K562 (cell line): ENCODE results near the gene GPR78. TPM values are rescaled to one million over a fixed set of nuclear protein-coding genes. Genes with fewer than 3 reads are reported as not detected.

Experiments
- ATAC-seq: fragments of 200-7000 bp; cut with Tn5 transposase; 3 replicates; pipeline ENCODE4 v1.9.1; 2020; ENCODE audit warnings: moderate library complexity
- BruUV-seq: library from RNA; stranded (reverse); fragments of 400-500 nt; replicated peaks from 2 replicates; lab custom pipeline; 2021; lab: Mats Ljungman, UMichigan
- CTCF ChIA-PET: fragments of 300-600 bp; formaldehyde crosslinking; extraction: SDS; loops from one replicate; lab custom pipeline; 2021; ENCODE audit warnings: low intra/inter-chr PET ratio; lab: Yijun Ruan, JAX
- POLR2A ChIA-PET: fragments of 300-600, 350-650 bp; sonication (Branson Sonifier 250); formaldehyde crosslinking; extraction: SDS; loops from one replicate; lab custom pipeline; 2021; ENCODE audit warnings: antibody characterized with exemption, inconsistent platforms; lab: Yijun Ruan, JAX
- DNase-seq, 4 experiments: peaks; one replicate each; pipeline versions ENCODE4 v3.0.0 to v3.0.0-alpha.2; 2011 to 2018; ENCODE audit warnings: low spot score in 3 of 4, mixed read lengths in 3 of 4; ENCODE audit errors: extremely low read depth in 1 of 4
- FAIRE-seq: peaks from 2 replicates; lab custom pipeline; 2011; peaks lifted over from hg19 to GRCh38; lab: Jason Lieb, UNC
- H2AFZ ChIP-seq: 2 replicates; pipeline ENCODE4 v1.6.0; 2011; ENCODE audit warnings: low read depth, low read length, control low read depth, inconsistent platforms
- H3K27ac ChIP-seq: fragments of 200-600 bp; 3 replicates; pipeline ENCODE4 v1.8.0; 2011; ENCODE audit warnings: low read depth, mild to moderate bottlenecking, control low read depth, inconsistent platforms, low read length, moderate library complexity, mixed read lengths; ENCODE audit errors: extremely low read depth
- H3K27me3 ChIP-seq, 2 experiments: fragments of 300-600 bp in 1 of 2; 2 replicates in 1 of 2; 3 replicates in 1 of 2; pipeline versions ENCODE4 v1.6.0 to v1.8.0; 2011; ENCODE audit warnings: inconsistent platforms in 2 of 2, low read length in 2 of 2, mild to moderate bottlenecking in 1 of 2, mixed read lengths in 1 of 2, moderate library complexity in 1 of 2; ENCODE audit not compliant: control insufficient read depth in 2 of 2, insufficient read depth in 2 of 2
- H3K36me3 ChIP-seq: fragments of 300-600 bp; 3 replicates; pipeline ENCODE4 v1.8.0; 2011; ENCODE audit warnings: mild to moderate bottlenecking, low read length, inconsistent platforms; ENCODE audit not compliant: control insufficient read depth, insufficient read depth
- H3K4me1 ChIP-seq, 2 experiments: fragments of 200-600 bp in 1 of 2; replicated peaks in 1 of 2; 2 replicates in 1 of 2; 3 replicates in 1 of 2; pipeline versions ENCODE4 v1.5.1 to v1.8.0; 2011; ENCODE audit warnings: inconsistent platforms in 2 of 2, low read length in 2 of 2, mild to moderate bottlenecking in 1 of 2, mixed read lengths in 1 of 2, moderate library complexity in 1 of 2; ENCODE audit not compliant: control insufficient read depth in 2 of 2, insufficient read depth in 2 of 2
- H3K4me2 ChIP-seq: 2 replicates; pipeline ENCODE4 v1.6.1; 2011; ENCODE audit warnings: low read length, control low read depth, inconsistent platforms, mixed read lengths; ENCODE audit not compliant: insufficient read depth
- H3K4me3 ChIP-seq: fragments of 200-600 bp; sonication (generic), shearing (Covaris generic); 2 replicates; pipeline ENCODE4 v1.5.1; 2016; ENCODE audit warnings: control low read depth, inconsistent platforms
- H3K79me2 ChIP-seq: fragments of 200-600 bp; 3 replicates; pipeline ENCODE4 v1.8.0; 2011; ENCODE audit warnings: low read length, inconsistent platforms; ENCODE audit not compliant: control insufficient read depth, insufficient read depth
- H3K9ac ChIP-seq, 2 experiments: 2 replicates each; pipeline versions ENCODE4 v1.6.0 to v1.6.1; 2011; ENCODE audit warnings: low read depth in 2 of 2, low read length in 2 of 2, control low read depth in 1 of 2, inconsistent platforms in 1 of 2, mild to moderate bottlenecking in 1 of 2, mixed read lengths in 1 of 2; ENCODE audit not compliant: insufficient read depth in 1 of 2
- H3K9me1 ChIP-seq: one replicate; pipeline ENCODE4 v1.6.0; 2011; ENCODE audit warnings: inconsistent platforms, mild to moderate bottlenecking, low read length, moderate library complexity; ENCODE audit not compliant: control insufficient read depth, insufficient read depth
- H3K9me3 ChIP-seq: replicated peaks from 2 replicates; pipeline ENCODE4 v1.5.1; 2011; ENCODE audit warnings: low read depth, low read length, inconsistent platforms; ENCODE audit not compliant: control insufficient read depth, insufficient read depth
- H4K20me1 ChIP-seq: replicated peaks from 2 replicates; pipeline ENCODE4 v1.6.1; 2011; ENCODE audit warnings: low read length, inconsistent platforms, mixed read lengths; ENCODE audit not compliant: control insufficient read depth, insufficient read depth
- ARHGAP35 ChIP-seq: fragments of 450-650 bp; IDR thresholded peaks from 2 replicates; pipeline ENCODE4 v1.6.1; 2018; ENCODE audit not compliant: partially characterized antibody
- ARNT ChIP-seq, 2 experiments: fragments of 450-650 bp; IDR thresholded peaks; 2 replicates each; pipeline ENCODE4 v1.6.1; 2016; ENCODE audit warnings: mild to moderate bottlenecking in 1 of 2
- CBX8 ChIP-seq: fragments of 200-600 bp; sonication (generic); IDR thresholded peaks from 2 replicates; pipeline ENCODE4 v1.6.1; 2012; ENCODE audit warnings: borderline replicate concordance, mixed run types, low read depth, mild to moderate bottlenecking, moderate library complexity, mixed read lengths, low read length, control low read depth, inconsistent platforms; ENCODE audit not compliant: poor library complexity, severe bottlenecking; ENCODE audit errors: extremely low read depth
- HDAC1 ChIP-seq, 2 experiments: fragments of 450-650 bp; IDR thresholded peaks; 2 replicates each; pipeline ENCODE4 v1.6.1; 2016 to 2017; ENCODE audit warnings: inconsistent platforms in 1 of 2, mild to moderate bottlenecking in 1 of 2, moderate library complexity in 1 of 2
- NFIX ChIP-seq: fragments of 250-450 bp; sonication (Bioruptor Pico); IDR thresholded peaks from 2 replicates; pipeline ENCODE4 v1.4.0; 2020; ENCODE audit warnings: low read depth, mild to moderate bottlenecking, moderate library complexity
- NFYB ChIP-seq: IDR thresholded peaks from 2 replicates; pipeline ENCODE4 v1.6.1; 2011; ENCODE audit warnings: mild to moderate bottlenecking, moderate library complexity; ENCODE audit not compliant: insufficient read length; ENCODE audit errors: extremely low read depth
- POLR2A ChIP-seq: fragments of 450-650 bp; conservative IDR thresholded peaks from 2 replicates; pipeline ENCODE4 v1.6.1; 2016
- TBP ChIP-seq: optimal IDR thresholded peaks from 2 replicates; pipeline ENCODE3; 2011; ENCODE audit warnings: low read depth, low read length, improper control_type of control experiment
- TCF3 ChIP-seq: sonication (generic); formaldehyde crosslinking; IDR thresholded peaks from 2 replicates; pipeline ENCODE4 v1.4.0; 2020; ENCODE audit warnings: mild to moderate bottlenecking, missing genetic modification reagents
- ZC3H11A ChIP-seq: IDR thresholded peaks from 2 replicates; pipeline ENCODE4 v1.6.1; 2012; ENCODE audit warnings: low read depth, low read length, improper control_type of control experiment
- ZNF3 ChIP-seq: fragments of 250-450 bp; sonication (Bioruptor Pico); IDR thresholded peaks from 2 replicates; pipeline ENCODE4 v1.5.0; 2021; ENCODE audit warnings: mild to moderate bottlenecking, moderate library complexity
- WGBS: fragments of 100-300 bp; shearing (Covaris generic); methylation state at CpG from one replicate; pipeline ENCODE4 v1.1.6; 2016; ENCODE audit warnings: low coverage, mixed read lengths; ENCODE audit not compliant: insufficient coverage; ENCODE audit errors: missing lambda C conversion rate; 5-methylcytosine and 5-hydroxymethylcytosine counted together
- in situ Hi-C: fragments of 300-500 bp; cut with MboI; formaldehyde crosslinking; loops from 4 replicates; pipeline ENCODE4 v1.15.0; 2018; ENCODE audit warnings: inconsistent platforms, mixed read lengths
- intact Hi-C: fragments of 100-400 bp; cut with micrococcal nuclease; formaldehyde crosslinking; loops from 2 replicates; pipeline ENCODE4 v1.14.2; 2022
- polyA plus RNA-seq, 8 experiments: library from polyadenylated mRNA; depleted of rRNA in 4 of 8; stranded (reverse) in 5 of 8; unstranded in 3 of 8; fragments of >200 nt; fragmentation: Nextera tagmentation in 2 of 8; fragmentation: Illumina TruSeq in 1 of 8; extraction: Ambion mirVana in 2 of 8; extraction: Trizol in 1 of 8; gene quantifications; 2 replicates each; pipeline versions ENCODE4 v1.2.1 to v1.2.3, GENCODE V29; 2011 to 2014; ENCODE audit warnings: inconsistent platforms in 1 of 8, missing spikeins in 1 of 8
- total RNA-seq, 7 experiments: library from RNA; depleted of rRNA in 6 of 7; stranded (reverse); fragments of >200 nt in 6 of 7; fragmentation: Illumina TruSeq in 2 of 7; extraction: Trizol in 2 of 7; gene quantifications; 2 replicates each; pipeline versions ENCODE4 v1.2.1 to v1.2.3, GENCODE V29; 2011 to 2021; ENCODE audit warnings: low replicate concordance in 1 of 7
- TF ChIP-seq, protein P1 (sequence below): fragments of 150-350 bp; conservative IDR thresholded peaks from 2 replicates; pipeline ENCODE4 v1.6.1; 2014; ENCODE audit warnings: low read length
- TF ChIP-seq, protein P2 (sequence below): sonication (generic); formaldehyde crosslinking; IDR thresholded peaks from 2 replicates; pipeline ENCODE4 v1.8.0; 2023; ENCODE audit warnings: mild to moderate bottlenecking, missing genetic modification reagents
- TF ChIP-seq, protein P3 (sequence below): fragments of 450-650 bp; IDR thresholded peaks from 2 replicates; pipeline ENCODE4 v1.6.1; 2016; ENCODE audit warnings: low read depth, mild to moderate bottlenecking, moderate library complexity
- TF ChIP-seq, protein P4 (sequence below), 2 experiments: fragments of 450-650 bp in 1 of 2; sonication (generic) in 1 of 2; formaldehyde crosslinking in 1 of 2; IDR thresholded peaks in 1 of 2; conservative IDR thresholded peaks in 1 of 2; 2 replicates each; pipeline versions ENCODE4 v1.6.1 to v1.8.1; 2016 to 2023; ENCODE audit warnings: mild to moderate bottlenecking in 2 of 2, moderate library complexity in 2 of 2, inconsistent platforms in 1 of 2, missing genetic modification reagents in 1 of 2

Gene GPR78
- total and polyA plus RNA-seq, 9 of the 15 experiments (the other 6 are each of a cell fraction or from before 2014, with no cell fraction given) = 0.04 to 0.13 (median 0.07) TPM; not detected in 4

DNA sequence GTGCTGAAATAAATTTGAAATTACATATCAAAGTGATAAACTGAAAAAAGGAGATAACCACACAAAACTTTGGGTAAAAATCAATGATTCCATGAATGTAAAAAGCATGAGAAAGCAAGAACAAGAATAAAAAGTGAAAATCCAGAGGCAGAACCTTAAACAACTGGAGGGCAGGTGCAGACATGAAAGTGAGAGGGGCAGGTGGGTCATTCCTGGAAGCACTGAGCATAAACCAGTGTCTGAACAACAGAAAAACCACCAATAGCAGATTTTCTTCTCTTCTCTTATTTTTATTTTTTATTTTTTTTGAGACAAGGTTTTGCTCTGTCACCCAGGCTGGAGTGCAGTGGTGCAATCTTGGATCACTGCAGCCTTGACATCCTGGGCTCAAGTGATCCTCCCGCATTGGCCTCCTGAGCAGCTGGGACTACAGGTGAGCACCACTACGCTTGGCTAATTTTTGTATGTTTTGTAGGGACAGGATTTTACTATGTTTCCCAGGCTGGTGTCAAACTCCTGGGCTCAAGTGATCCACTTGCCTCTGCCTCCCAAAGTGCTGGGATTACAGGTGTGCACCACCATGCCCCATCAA is 46.8 kb upstream of the GPR78 start:
- TF ChIP-seq CBX8 (no peak), NFYB (no peak), HDAC1 (IDR thresholded peaks at IDR 0.05) (no peak), ARHGAP35 (no peak), ARNT (IDR thresholded peaks at IDR 0.05) (no peak), POLR2A (no peak), NFIX (CRISPR knock-in tag) (no peak), ZNF3 (CRISPR knock-in tag) (no peak), TCF3 (no peak), ZC3H11A (no peak), TBP (no peak)
- TF ChIP-seq, protein P1, sequence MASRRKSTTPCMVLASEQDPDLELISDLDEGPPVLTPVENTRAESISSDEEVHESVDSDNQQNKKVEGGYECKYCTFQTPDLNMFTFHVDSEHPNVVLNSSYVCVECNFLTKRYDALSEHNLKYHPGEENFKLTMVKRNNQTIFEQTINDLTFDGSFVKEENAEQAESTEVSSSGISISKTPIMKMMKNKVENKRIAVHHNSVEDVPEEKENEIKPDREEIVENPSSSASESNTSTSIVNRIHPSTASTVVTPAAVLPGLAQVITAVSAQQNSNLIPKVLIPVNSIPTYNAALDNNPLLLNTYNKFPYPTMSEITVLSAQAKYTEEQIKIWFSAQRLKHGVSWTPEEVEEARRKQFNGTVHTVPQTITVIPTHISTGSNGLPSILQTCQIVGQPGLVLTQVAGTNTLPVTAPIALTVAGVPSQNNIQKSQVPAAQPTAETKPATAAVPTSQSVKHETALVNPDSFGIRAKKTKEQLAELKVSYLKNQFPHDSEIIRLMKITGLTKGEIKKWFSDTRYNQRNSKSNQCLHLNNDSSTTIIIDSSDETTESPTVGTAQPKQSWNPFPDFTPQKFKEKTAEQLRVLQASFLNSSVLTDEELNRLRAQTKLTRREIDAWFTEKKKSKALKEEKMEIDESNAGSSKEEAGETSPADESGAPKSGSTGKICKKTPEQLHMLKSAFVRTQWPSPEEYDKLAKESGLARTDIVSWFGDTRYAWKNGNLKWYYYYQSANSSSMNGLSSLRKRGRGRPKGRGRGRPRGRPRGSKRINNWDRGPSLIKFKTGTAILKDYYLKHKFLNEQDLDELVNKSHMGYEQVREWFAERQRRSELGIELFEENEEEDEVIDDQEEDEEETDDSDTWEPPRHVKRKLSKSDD = no peak
- TF ChIP-seq, protein P2, sequence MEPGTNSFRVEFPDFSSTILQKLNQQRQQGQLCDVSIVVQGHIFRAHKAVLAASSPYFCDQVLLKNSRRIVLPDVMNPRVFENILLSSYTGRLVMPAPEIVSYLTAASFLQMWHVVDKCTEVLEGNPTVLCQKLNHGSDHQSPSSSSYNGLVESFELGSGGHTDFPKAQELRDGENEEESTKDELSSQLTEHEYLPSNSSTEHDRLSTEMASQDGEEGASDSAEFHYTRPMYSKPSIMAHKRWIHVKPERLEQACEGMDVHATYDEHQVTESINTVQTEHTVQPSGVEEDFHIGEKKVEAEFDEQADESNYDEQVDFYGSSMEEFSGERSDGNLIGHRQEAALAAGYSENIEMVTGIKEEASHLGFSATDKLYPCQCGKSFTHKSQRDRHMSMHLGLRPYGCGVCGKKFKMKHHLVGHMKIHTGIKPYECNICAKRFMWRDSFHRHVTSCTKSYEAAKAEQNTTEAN (CRISPR knock-in tag) = no peak
- TF ChIP-seq, protein P3, sequence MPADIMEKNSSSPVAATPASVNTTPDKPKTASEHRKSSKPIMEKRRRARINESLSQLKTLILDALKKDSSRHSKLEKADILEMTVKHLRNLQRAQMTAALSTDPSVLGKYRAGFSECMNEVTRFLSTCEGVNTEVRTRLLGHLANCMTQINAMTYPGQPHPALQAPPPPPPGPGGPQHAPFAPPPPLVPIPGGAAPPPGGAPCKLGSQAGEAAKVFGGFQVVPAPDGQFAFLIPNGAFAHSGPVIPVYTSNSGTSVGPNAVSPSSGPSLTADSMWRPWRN = no peak
- TF ChIP-seq, protein P4, sequence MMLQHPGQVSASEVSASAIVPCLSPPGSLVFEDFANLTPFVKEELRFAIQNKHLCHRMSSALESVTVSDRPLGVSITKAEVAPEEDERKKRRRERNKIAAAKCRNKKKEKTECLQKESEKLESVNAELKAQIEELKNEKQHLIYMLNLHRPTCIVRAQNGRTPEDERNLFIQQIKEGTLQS (IDR thresholded peaks at IDR 0.05) = no peak
- TF ChIP-seq, protein P4 (CRISPR knock-in tag; conservative IDR thresholded peaks at IDR 0.05) = no peak
- Histone ChIP-seq H2AFZ (no peak overlapping the region), H3K9me1 (no peaks in the 10 kb centered on the region), H3K4me1 (no peaks in the 10 kb centered on the region; a peak in 2 of 5 replicates), H3K4me2 (no peak overlapping the region), H4K20me1 (no peaks in the 10 kb centered on the region), H3K4me3 (no peak overlapping the region), H3K9ac (no peak overlapping the region), H3K79me2 (no peaks in the 10 kb centered on the region), H3K27ac (no peak overlapping the region), H3K27me3 (no peaks in the 10 kb centered on the region), H3K9me3 (no peaks in the 10 kb centered on the region; the same call in 1 of the 2 replicates), H3K36me3 (no peaks in the 10 kb centered on the region)
- no peak for DNase-seq
- FAIRE-seq = no peak
- in situ Hi-C loops (no loop called here), intact Hi-C loops (no loop called here)
- CTCF ChIA-PET = no interaction called here
- 74% methylated on average over 2 of the region's 2 CpGs for WGBS
- POLR2A ChIA-PET = interaction anchor here (0.6 kb wide), 1 partner anchor 324 kb away, joined by 3 read pairs; no protein-coding TSS in a partner anchor
- no TSS peak for BruUV-seq
- no peak for ATAC-seq
